HepG2 (cell line): Measurements from ENCODE around the gene ABCA4. TPM values are rescaled to one million over a fixed set of nuclear protein-coding genes. Genes with fewer than 3 reads are reported as not detected.

ENCODE experiments used
- AHDC1 ChIP-seq: sonication (generic); formaldehyde crosslinking; IDR thresholded peaks from 2 replicates; pipeline ENCODE4 v1.5.1; 2020; ENCODE audit warnings: mild to moderate bottlenecking, missing genetic modification reagents, borderline replicate concordance
- HCFC1 ChIP-seq: fragments of 150-350 bp; IDR thresholded peaks from 2 replicates; pipeline ENCODE4 v1.6.1; 2014; ENCODE audit warnings: low read depth, low read length
- HMGXB4 ChIP-seq, 2 experiments: sonication (generic) in 1 of 2; formaldehyde crosslinking in 1 of 2; IDR thresholded peaks; 2 replicates each; pipeline versions ENCODE4 v1.4.0 to v1.6.1; 2018 to 2020; ENCODE audit warnings: missing genetic modification reagents in 2 of 2, borderline replicate concordance in 1 of 2, low read depth in 1 of 2, mild to moderate bottlenecking in 1 of 2, missing biosample characterization in 1 of 2
- HOMEZ ChIP-seq: IDR thresholded peaks from 2 replicates; pipeline ENCODE4 v1.6.1; 2016; ENCODE audit warnings: low read depth
- KLF9 ChIP-seq: IDR thresholded peaks from 2 replicates; pipeline ENCODE4 v1.6.1; 2016; ENCODE audit warnings: low read depth
- MTA3 ChIP-seq: sonication (generic); formaldehyde crosslinking; IDR thresholded peaks from 2 replicates; pipeline ENCODE4 v1.4.0; 2020; ENCODE audit warnings: missing genetic modification reagents
- MZF1 ChIP-seq: sonication (generic); formaldehyde crosslinking; IDR thresholded peaks from 2 replicates; pipeline ENCODE4 v1.8.1; 2023; ENCODE audit warnings: mild to moderate bottlenecking, missing genetic modification reagents, borderline replicate concordance
- NCOR1 ChIP-seq: fragments of 200-600 bp; sonication (generic); IDR thresholded peaks from 2 replicates; pipeline ENCODE4 v1.7.0; 2017; ENCODE audit warnings: antibody characterized with exemption, low read length, borderline replicate concordance
- NFIB ChIP-seq: sonication (generic); formaldehyde crosslinking; IDR thresholded peaks from 2 replicates; pipeline ENCODE4 v1.9.0; 2021; ENCODE audit warnings: missing genetic modification reagents, mild to moderate bottlenecking, borderline replicate concordance
- PRDM15 ChIP-seq: sonication (generic); formaldehyde crosslinking; IDR thresholded peaks from 2 replicates; pipeline ENCODE4 v1.4.0; 2020; ENCODE audit warnings: missing genetic modification reagents
- SALL1 ChIP-seq: sonication (generic); formaldehyde crosslinking; IDR thresholded peaks from 2 replicates; pipeline ENCODE4 v1.8.0; 2022; ENCODE audit warnings: mild to moderate bottlenecking, missing genetic modification reagents
- ZKSCAN5 ChIP-seq: sonication (generic); formaldehyde crosslinking; IDR thresholded peaks from 2 replicates; pipeline ENCODE4 v1.5.1; 2020; ENCODE audit warnings: mild to moderate bottlenecking, missing genetic modification reagents
- ZNF326 ChIP-seq: sonication (generic); formaldehyde crosslinking; IDR thresholded peaks from 2 replicates; pipeline ENCODE4 v1.4.0; 2020; ENCODE audit warnings: missing genetic modification reagents, borderline replicate concordance
- ZNF432 ChIP-seq: sonication (generic); formaldehyde crosslinking; IDR thresholded peaks from 2 replicates; pipeline ENCODE4 v1.5.0; 2020; ENCODE audit warnings: missing genetic modification reagents, mild to moderate bottlenecking, borderline replicate concordance
- ZNF589 ChIP-seq: sonication (generic); formaldehyde crosslinking; conservative IDR thresholded peaks from 2 replicates; pipeline ENCODE4 v1.8.0; 2022; ENCODE audit warnings: mild to moderate bottlenecking, moderate library complexity, missing genetic modification reagents
- polyA plus RNA-seq, 8 experiments: library from polyadenylated mRNA; depleted of rRNA in 3 of 8; stranded (reverse) in 7 of 8; unstranded in 1 of 8; fragments of >200 nt; fragmentation: Illumina TruSeq in 4 of 8; extraction: Trizol in 4 of 8; gene quantifications; 2 replicates each; pipeline versions ENCODE4 v1.2.1 to v1.2.3, GENCODE V29; 2011 to 2016; ENCODE audit warnings: low read depth in 4 of 8, missing spikeins in 1 of 8, mixed read lengths in 1 of 8; ENCODE audit not compliant: insufficient read depth in 1 of 8
- total RNA-seq, 5 experiments: library from RNA; depleted of rRNA; stranded (reverse); fragments of >200 nt; fragmentation: Illumina TruSeq; extraction: Trizol; gene quantifications; 2 replicates each; pipeline ENCODE4 v1.2.3, GENCODE V29; 2016; ENCODE audit warnings: low read depth in 1 of 5

Gene ABCA4
- total and polyA plus RNA-seq, 2 of the 13 experiments (the other 11 are each of a cell fraction or from before 2014, with no cell fraction given): 0.24 to 0.67 TPM

GRCh38 chr1:94061513-94062443, 59.2 kb downstream of the ABCA4 start (continued):
- TF ChIP-seq PRDM15 (CRISPR knock-in tag): no peak
- TF ChIP-seq NFIB (CRISPR knock-in tag): no peak
- TF ChIP-seq AHDC1 (CRISPR knock-in tag): peak; percentile 61; the same call in 1 of the 2 replicates
- TF ChIP-seq ZKSCAN5 (CRISPR knock-in tag): no peak
- no peak for TF ChIP-seq ZNF589 (CRISPR knock-in tag)
- no peak for TF ChIP-seq MTA3 (CRISPR knock-in tag)
- no peak for TF ChIP-seq KLF9 (CRISPR knock-in tag)
- TF ChIP-seq HMGXB4 (CRISPR knock-in tag; IDR thresholded peaks at IDR 0.05; ENCODE audit: borderline replicate concordance in 1 of 2, low read depth in 1 of 2): peak; percentile 25 to 48; a peak in 2 of 4 replicates
- TF ChIP-seq ZNF432 (CRISPR knock-in tag): no peak
- no peak for TF ChIP-seq HCFC1
- TF ChIP-seq MZF1 (CRISPR knock-in tag): no peak
- no peak for TF ChIP-seq HOMEZ
- no peak for TF ChIP-seq ZNF326 (CRISPR knock-in tag)
- TF ChIP-seq SALL1 (CRISPR knock-in tag): peak; percentile 51
- no peak for TF ChIP-seq NCOR1
